Raji (cell line): ENCODE measurements around the gene GPC2.

Experiments used
- POLR2A ChIP-seq: IDR thresholded peaks from 2 replicates; pipeline ENCODE4 v1.6.1; 2011; ENCODE audit warnings: low read depth, low read length, control low read depth; ENCODE audit not compliant: insufficient read depth

GPC2 gene

DNA sequence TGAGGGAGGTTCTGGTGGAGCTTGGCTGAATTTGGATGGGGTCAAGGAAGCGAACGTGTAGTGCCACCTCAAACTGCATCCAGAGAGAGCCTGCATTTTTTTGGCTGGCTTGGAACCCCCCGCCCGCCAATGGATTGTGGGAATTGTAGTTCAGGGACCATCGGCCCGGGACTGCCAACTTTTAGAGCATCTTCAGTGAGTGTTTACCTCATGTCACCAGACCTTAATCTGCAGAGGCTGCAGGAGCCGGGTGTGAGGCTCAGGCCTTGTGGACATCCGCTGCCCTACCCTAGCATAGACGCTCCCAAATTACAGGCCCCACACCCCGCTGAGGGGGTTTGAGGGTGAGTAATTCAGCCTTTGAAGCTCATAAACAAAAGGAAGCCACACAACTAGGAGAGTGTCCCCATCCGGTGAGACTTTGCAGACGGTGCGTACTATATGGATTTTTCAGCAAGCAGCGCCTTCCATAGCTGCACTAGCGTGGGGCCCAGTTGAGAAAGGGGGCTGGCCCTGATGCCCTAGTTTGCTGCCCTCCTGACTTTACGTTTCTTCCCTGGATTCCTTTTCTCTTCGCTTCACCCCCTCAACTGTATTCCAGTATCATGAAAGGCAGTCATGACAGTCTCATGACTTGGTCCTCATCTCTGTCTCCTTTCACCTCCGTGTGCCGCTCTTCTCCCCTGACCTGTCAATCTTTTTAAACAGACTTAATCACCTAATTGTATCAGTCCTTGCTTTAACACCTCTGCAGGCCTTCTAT lies 57.0 kb downstream of the GPC2 start:
- TF ChIP-seq POLR2A: no peak
